Hepatocyte (in vitro differentiated cells): ENCODE results near the gene MIPOL1. TPM values are rescaled to one million over a fixed set of nuclear protein-coding genes. Genes with fewer than 3 reads are reported as not detected.
A peak's percentile ranks its signal among the peaks of the same experiment; 100 is the strongest.

Experiments used
- DNase-seq: peaks from one replicate; pipeline ENCODE4 v3.0.0-alpha.2; 2016; ENCODE audit warnings: low spot score
- H2AFZ ChIP-seq: fragments of 200-600 bp; sonication (generic); 2 replicates; pipeline ENCODE4 v1.6.0; 2016; ENCODE audit warnings: antibody characterized with exemption, mild to moderate bottlenecking
- H3K27ac ChIP-seq: fragments of 200-600 bp; sonication (generic); 2 replicates; pipeline ENCODE4 v1.5.1; 2016; ENCODE audit warnings: mild to moderate bottlenecking
- H3K27me3 ChIP-seq: fragments of 200-600 bp; sonication (generic); 2 replicates; pipeline ENCODE4 v1.6.1; 2016
- H3K36me3 ChIP-seq: fragments of 200-600 bp; sonication (generic); replicated peaks from 2 replicates; pipeline ENCODE4 v1.5.1; 2016; ENCODE audit warnings: low read depth; ENCODE audit not compliant: insufficient read depth
- H3K4me1 ChIP-seq: fragments of 200-600 bp; sonication (generic); 2 replicates; pipeline ENCODE4 v1.5.1; 2016; ENCODE audit warnings: mild to moderate bottlenecking, moderate library complexity; ENCODE audit not compliant: insufficient read depth
- H3K4me2 ChIP-seq: fragments of 200-600 bp; sonication (generic); 2 replicates; pipeline ENCODE4 v1.6.0; 2016
- H3K4me3 ChIP-seq: fragments of 200-600 bp; sonication (generic); 2 replicates; pipeline ENCODE4 v1.5.1; 2016; ENCODE audit warnings: mild to moderate bottlenecking
- H3K79me2 ChIP-seq: fragments of 200-600 bp; sonication (generic); 2 replicates; pipeline ENCODE4 v1.6.0; 2017; ENCODE audit warnings: mild to moderate bottlenecking
- H3K9me2 ChIP-seq: fragments of 200-600 bp; sonication (generic); replicated peaks from 2 replicates; pipeline ENCODE4 v1.6.0; 2017; ENCODE audit warnings: mild to moderate bottlenecking; ENCODE audit not compliant: insufficient read depth
- H3K9me3 ChIP-seq: fragments of 200-600 bp; sonication (generic); 2 replicates; pipeline ENCODE4 v1.5.1; 2016; ENCODE audit warnings: low read depth, mild to moderate bottlenecking
- H4K20me1 ChIP-seq: fragments of 200-600 bp; sonication (generic); 2 replicates; pipeline ENCODE4 v1.6.0; 2016; ENCODE audit warnings: mild to moderate bottlenecking; ENCODE audit not compliant: insufficient read depth, poor library complexity, severe bottlenecking
- CTCF ChIP-seq: fragments of 200-600 bp; sonication (generic); IDR thresholded peaks from 2 replicates; pipeline ENCODE4 v1.5.1; 2016; ENCODE audit warnings: antibody characterized with exemption, mild to moderate bottlenecking; ENCODE audit not compliant: poor library complexity
- EZH2 ChIP-seq: fragments of 200-600 bp; sonication (generic); IDR thresholded peaks from 2 replicates; pipeline ENCODE4 v1.6.1; 2016; ENCODE audit warnings: antibody characterized with exemption, mild to moderate bottlenecking, borderline replicate concordance
- EZH2phosphoT487 ChIP-seq: fragments of 200-600 bp; sonication (generic); IDR thresholded peaks from one replicate; pipeline ENCODE4 v1.6.1; 2018; ENCODE audit warnings: antibody characterized with exemption, mild to moderate bottlenecking, low read depth, moderate library complexity; ENCODE audit not compliant: unreplicated experiment, severe bottlenecking
- WGBS: methylation state at CpG from one replicate; pipeline ENCODE4 v1.1.6; 2016; ENCODE audit warnings: low lambda C conversion rate; ENCODE audit errors: missing lambda C conversion rate; 5-methylcytosine and 5-hydroxymethylcytosine counted together
- polyA plus RNA-seq: library from polyadenylated mRNA; unstranded; fragments of >200 nt; fragmentation: Nextera tagmentation; extraction: Ambion mirVana; gene quantifications from 2 replicates; pipeline ENCODE4 v1.2.1, GENCODE V29; 2016
- total RNA-seq: library from RNA; depleted of rRNA; stranded (reverse); fragments of >200 nt; gene quantifications from 2 replicates; pipeline ENCODE4 v1.2.3, GENCODE V29; 2014

The MIPOL1 gene
- total and polyA plus RNA-seq, 2 experiments from 2014 or later = 2.6 to 16.6 TPM

DNA sequence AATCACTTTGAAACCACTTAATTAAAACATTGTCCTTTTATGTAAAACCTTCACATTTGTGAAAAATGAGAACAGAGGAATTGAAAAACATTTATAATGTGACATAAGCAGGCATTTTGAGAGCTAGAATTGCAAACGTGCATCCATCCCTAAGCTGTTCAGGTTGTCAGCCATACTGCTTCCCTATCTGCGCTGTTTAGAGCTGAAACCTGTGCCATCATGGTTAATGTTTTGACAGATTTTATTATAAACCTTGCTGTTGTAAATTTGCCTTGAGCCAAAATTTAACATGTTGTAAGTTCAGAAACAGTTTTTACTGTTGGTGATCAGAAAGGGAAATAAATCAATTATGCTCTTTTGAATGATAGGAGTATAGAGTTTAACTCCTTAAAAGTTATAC is 365.5 kb downstream of the MIPOL1 start:
- Histone ChIP-seq H3K4me2 (peak overlapping the region; percentile 58), H3K79me2 (peaks cover 37% of the 10 kb centered on the region), H3K36me3 (no peaks in the 10 kb centered on the region), H3K4me1 (peaks cover 9% of the 10 kb centered on the region), H3K27me3 (no peaks in the 10 kb centered on the region), H3K4me3 (no peak overlapping the region), H3K27ac (peak overlapping the region; percentile 76), H2AFZ (no peak overlapping the region), H3K9me3 (no peaks in the 10 kb centered on the region), H3K9me2 (no peaks in the 10 kb centered on the region), H4K20me1 (no peaks in the 10 kb centered on the region)
- TF ChIP-seq EZH2 (no peak), CTCF (no peak), EZH2phosphoT487 (no peak)
- WGBS = 66% methylated on average over 2 of the region's 2 CpGs
- no peak for DNase-seq

- Histone ChIP-seq H3K27ac (peak overlapping the region; percentile 76), H4K20me1 (no peaks in the 10 kb centered on the region), H2AFZ (no peak overlapping the region), H3K9me2 (no peaks in the 10 kb centered on the region), H3K4me2 (peak overlapping the region; percentile 58), H3K79me2 (peaks cover 34% of the 10 kb centered on the region), H3K4me3 (no peak overlapping the region), H3K36me3 (no peaks in the 10 kb centered on the region), H3K27me3 (no peaks in the 10 kb centered on the region), H3K4me1 (no peaks in the 10 kb centered on the region), H3K9me3 (no peaks in the 10 kb centered on the region)
- TF ChIP-seq EZH2phosphoT487 = no peak
- no peak for TF ChIP-seq EZH2
- TF ChIP-seq CTCF = peak; percentile 43
- DNase-seq = no peak
- 82% methylated on average over 1 of the region's 1 CpG for WGBS
Measured at GRCh38 chr14:37565550-37565949, 367.8 kb downstream of the MIPOL1 start.

GRCh38 chr14:37566811-37567371 is 369.2 kb downstream of the MIPOL1 start:
- Histone ChIP-seq H2AFZ (no peak overlapping the region), H3K27me3 (no peaks in the 10 kb centered on the region), H3K9me3 (no peaks in the 10 kb centered on the region), H3K79me2 (peaks cover 26% of the 10 kb centered on the region), H3K4me3 (peak overlapping the region; percentile 3), H3K4me2 (peak overlapping the region; percentile 58), H3K27ac (peak overlapping the region; percentile 76), H3K36me3 (no peaks in the 10 kb centered on the region), H3K9me2 (no peaks in the 10 kb centered on the region), H3K4me1 (no peaks in the 10 kb centered on the region), H4K20me1 (no peaks in the 10 kb centered on the region)
- TF ChIP-seq EZH2 (no peak), EZH2phosphoT487 (no peak), CTCF (no peak)
- 7% methylated on average over 3 of the region's 3 CpGs for WGBS
- DNase-seq = peak; percentile 25

DNA sequence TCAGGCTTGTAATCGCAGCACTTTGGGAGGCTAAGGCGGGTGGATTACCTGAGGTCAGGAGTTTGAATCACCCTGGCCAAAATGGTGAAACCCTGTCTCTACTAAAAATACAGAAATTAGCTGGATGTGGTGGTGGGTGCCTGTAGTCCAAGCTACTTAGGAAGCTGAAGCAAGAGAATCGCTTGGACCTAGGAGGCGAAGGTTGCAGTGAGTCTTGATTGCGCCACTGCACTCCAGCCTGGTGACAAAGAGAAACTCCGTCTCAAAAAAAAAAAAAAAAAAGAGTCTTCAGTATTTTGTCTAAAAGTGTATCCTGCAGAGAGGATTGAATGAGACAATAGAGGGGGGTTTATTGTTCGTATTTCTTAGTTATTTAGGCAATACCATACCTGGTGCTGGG is 372.0 kb downstream of the MIPOL1 start:
- H2AFZ ChIP-seq = no peak overlapping the region
- H3K36me3 ChIP-seq = no peaks in the 10 kb centered on the region
- H3K79me2 ChIP-seq = peaks cover 16% of the 10 kb centered on the region
- DNase-seq = no peak
- no peak overlapping the region for H3K4me2 ChIP-seq
- WGBS = 88% methylated on average over 7 of the region's 7 CpGs
- no peaks in the 10 kb centered on the region for H3K4me1 ChIP-seq
- TF ChIP-seq CTCF = no peak
- no peak for TF ChIP-seq EZH2phosphoT487
- no peak for TF ChIP-seq EZH2
- H3K27ac ChIP-seq = no peak overlapping the region
- no peaks in the 10 kb centered on the region for H3K9me2 ChIP-seq
- H4K20me1 ChIP-seq = no peaks in the 10 kb centered on the region
- H3K27me3 ChIP-seq = no peaks in the 10 kb centered on the region
- no peaks in the 10 kb centered on the region for H3K9me3 ChIP-seq
- no peak overlapping the region for H3K4me3 ChIP-seq
